Measurements from ENCODE around the gene EPS8L2. TPM values are rescaled to one million over a fixed set of nuclear protein-coding genes. Genes with fewer than 3 reads are reported as not detected.

EPS8L2 gene
- total and polyA plus RNA-seq, 9 of the 15 experiments (the other 6 are each of a cell fraction or from before 2014, with no cell fraction given) = 0.75 to 17.0 (median 3.7) TPM

GRCh38 chr11:765025-765801 lies 59.2 kb downstream of the EPS8L2 start (continued):
- TF ChIP-seq, protein P1, sequence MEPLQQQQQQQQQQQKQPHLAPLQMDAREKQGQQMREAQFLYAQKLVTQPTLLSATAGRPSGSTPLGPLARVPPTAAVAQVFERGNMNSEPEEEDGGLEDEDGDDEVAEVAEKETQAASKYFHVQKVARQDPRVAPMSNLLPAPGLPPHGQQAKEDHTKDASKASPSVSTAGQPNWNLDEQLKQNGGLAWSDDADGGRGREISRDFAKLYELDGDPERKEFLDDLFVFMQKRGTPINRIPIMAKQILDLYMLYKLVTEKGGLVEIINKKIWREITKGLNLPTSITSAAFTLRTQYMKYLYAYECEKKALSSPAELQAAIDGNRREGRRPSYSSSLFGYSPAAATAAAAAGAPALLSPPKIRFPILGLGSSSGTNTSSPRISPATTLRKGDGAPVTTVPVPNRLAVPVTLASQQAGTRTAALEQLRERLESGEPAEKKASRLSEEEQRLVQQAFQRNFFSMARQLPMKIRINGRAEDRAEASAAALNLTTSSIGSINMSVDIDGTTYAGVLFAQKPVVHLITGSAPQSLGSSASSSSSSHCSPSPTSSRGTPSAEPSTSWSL (CRISPR knock-in tag; IDR thresholded peaks at IDR 0.05; ENCODE audit: borderline replicate concordance) = no peak
- TF ChIP-seq GTF2A2 (tag; IDR thresholded peaks at IDR 0.05) (no peak), ZNF174 (CRISPR knock-in tag; IDR thresholded peaks at IDR 0.05) (no peak), ZKSCAN3 (CRISPR knock-in tag; IDR thresholded peaks at IDR 0.05) (no peak), ZKSCAN8 (CRISPR knock-in tag; IDR thresholded peaks at IDR 0.05) (no peak), ZNF436 (CRISPR knock-in tag; IDR thresholded peaks at IDR 0.05) (no peak), THAP7 (CRISPR knock-in tag; IDR thresholded peaks at IDR 0.05) (no peak), PHB2 (IDR thresholded peaks at IDR 0.05; ENCODE audit: low read depth) (no peak), RAD21 (CRISPR knock-in tag; conservative IDR thresholded peaks at IDR 0.05 in 1 of 2, IDR thresholded peaks at IDR 0.05 in 1 of 2) (peak; percentile 38 to 42), POLR2AphosphoS2 (IDR thresholded peaks at IDR 0.05; ENCODE audit: low read length) (peak; percentile 95), ZNF644 (tag; IDR thresholded peaks at IDR 0.05; ENCODE audit: low read depth) (no peak), NELFE (IDR thresholded peaks at IDR 0.05; ENCODE audit: insufficient read depth, insufficient read length) (no peak), ZNF584 (CRISPR knock-in tag; IDR thresholded peaks at IDR 0.05; ENCODE audit: low read depth) (no peak), ZNF408 (CRISPR knock-in tag; IDR thresholded peaks at IDR 0.05; ENCODE audit: low read depth) (no peak), CEBPG (CRISPR knock-in tag; IDR thresholded peaks at IDR 0.05) (no peak), CEBPG (tag; conservative IDR thresholded peaks at IDR 0.05 in 1 of 2, IDR thresholded peaks at IDR 0.05 in 1 of 2) (no peak), IFI16 (CRISPR knock-in tag; IDR thresholded peaks at IDR 0.05) (no peak), ZBED1 (IDR thresholded peaks at IDR 0.05) (no peak; the same call in 1 of the 2 replicates), MCM3 (IDR thresholded peaks at IDR 0.05) (no peak), CTCFL (IDR thresholded peaks at IDR 0.05; ENCODE audit: borderline replicate concordance, insufficient read depth, low read depth, low read length, poor library complexity, severe bottlenecking) (peak; percentile 42), ZNF695 (CRISPR knock-in tag; IDR thresholded peaks at IDR 0.05) (no peak)
